Peyer's patch (tissue), 4 donors: ENCODE data around the gene HCFC1.

Experiments
- POLR2A ChIP-seq, 2 donors: fragments of 450-650 bp; IDR thresholded peaks; one replicate each; pipeline ENCODE4 v1.5.1; 2017; ENCODE audit warnings: antibody characterized with exemption in 2 of 2, mild to moderate bottlenecking in 2 of 2, moderate library complexity in 2 of 2
- TF ChIP-seq, protein P1 (sequence below), 6 experiments: fragments of 450-650 bp in 4 of 6; fragments of 200-600 bp in 2 of 6; sonication (generic) in 1 of 6; IDR thresholded peaks; one replicate each; pipeline ENCODE4 v1.5.1; 2017 to 2019; ENCODE audit warnings: antibody characterized with exemption in 6 of 6, mild to moderate bottlenecking in 3 of 6, moderate library complexity in 1 of 6

DNA sequence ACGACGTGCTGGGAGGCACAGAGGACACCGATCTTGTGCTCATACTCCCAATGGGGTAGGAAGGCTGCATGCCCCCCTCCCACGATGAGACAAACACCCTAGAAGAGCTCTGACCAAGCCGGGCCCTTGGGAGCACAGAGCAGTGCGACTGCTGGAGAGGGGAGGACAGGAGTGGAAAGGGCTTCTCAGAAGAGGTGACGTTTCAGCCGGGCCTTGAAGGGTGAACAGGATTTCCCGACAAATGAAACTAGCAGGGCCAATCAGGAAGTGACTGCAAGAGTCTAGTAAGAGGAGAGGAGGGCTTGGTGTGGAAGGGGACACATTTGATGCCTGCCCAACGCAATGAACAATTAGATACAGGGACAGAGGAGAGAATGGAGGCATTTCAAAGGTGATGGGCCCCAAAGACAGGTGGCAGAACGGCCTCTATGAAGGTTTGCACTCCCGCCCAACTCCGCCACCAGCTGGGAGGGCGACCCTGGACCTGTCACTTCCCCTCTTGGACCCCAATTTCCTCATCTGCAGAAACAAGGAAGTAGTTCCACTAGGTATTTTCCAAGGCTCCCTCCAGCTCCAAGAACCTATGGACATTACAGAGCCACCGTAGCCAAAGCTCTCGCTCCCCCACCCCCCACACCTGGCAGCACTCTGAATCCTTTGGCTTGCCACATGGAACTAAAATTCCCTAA is 3.9 kb downstream of the HCFC1 start:
- TF ChIP-seq, protein P1, sequence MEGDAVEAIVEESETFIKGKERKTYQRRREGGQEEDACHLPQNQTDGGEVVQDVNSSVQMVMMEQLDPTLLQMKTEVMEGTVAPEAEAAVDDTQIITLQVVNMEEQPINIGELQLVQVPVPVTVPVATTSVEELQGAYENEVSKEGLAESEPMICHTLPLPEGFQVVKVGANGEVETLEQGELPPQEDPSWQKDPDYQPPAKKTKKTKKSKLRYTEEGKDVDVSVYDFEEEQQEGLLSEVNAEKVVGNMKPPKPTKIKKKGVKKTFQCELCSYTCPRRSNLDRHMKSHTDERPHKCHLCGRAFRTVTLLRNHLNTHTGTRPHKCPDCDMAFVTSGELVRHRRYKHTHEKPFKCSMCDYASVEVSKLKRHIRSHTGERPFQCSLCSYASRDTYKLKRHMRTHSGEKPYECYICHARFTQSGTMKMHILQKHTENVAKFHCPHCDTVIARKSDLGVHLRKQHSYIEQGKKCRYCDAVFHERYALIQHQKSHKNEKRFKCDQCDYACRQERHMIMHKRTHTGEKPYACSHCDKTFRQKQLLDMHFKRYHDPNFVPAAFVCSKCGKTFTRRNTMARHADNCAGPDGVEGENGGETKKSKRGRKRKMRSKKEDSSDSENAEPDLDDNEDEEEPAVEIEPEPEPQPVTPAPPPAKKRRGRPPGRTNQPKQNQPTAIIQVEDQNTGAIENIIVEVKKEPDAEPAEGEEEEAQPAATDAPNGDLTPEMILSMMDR (IDR thresholded peaks at IDR 0.05), result no peak
- TF ChIP-seq POLR2A (IDR thresholded peaks at IDR 0.05), result no peak
